Measurements from ENCODE around the gene EEPD1.

The EEPD1 gene

GRCh38 chr7:36165059-36165458 lies 12.0 kb downstream of the EEPD1 start:
- TF ChIP-seq SP1 (IDR thresholded peaks at IDR 0.05), result no peak
- TF ChIP-seq BHLHE40 (IDR thresholded peaks at IDR 0.05; ENCODE audit: borderline replicate concordance), result no peak
- TF ChIP-seq SUZ12 (IDR thresholded peaks at IDR 0.05), result no peak
- no peak for DNase-seq (ENCODE audit: extremely low spot score)
- CTCF ChIA-PET, result no interaction called here
- POLR2A ChIA-PET, result no interaction called here

DNA sequence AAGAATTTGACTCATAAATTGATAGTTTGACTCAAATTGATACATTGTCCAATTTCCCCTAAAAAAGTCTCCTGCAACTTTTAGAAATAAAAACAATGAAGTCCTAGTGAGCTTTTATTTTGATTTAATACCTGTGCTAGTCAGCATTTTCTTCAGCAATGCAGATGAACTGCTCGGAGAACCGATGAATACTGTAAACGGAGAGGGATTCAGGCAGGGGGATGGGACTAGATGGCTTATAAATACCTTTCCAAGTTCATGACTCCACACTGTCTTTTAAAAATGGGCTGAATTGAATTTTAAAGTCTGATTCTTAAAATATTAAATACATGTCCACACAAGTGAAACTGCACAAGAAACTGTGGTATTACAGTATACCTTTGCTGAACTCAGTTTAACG lies 12.7 kb downstream of the EEPD1 start:
- no peak for TF ChIP-seq ARNT (IDR thresholded peaks at IDR 0.05)
- no peak for TF ChIP-seq CTBP1 (IDR thresholded peaks at IDR 0.05; ENCODE audit: borderline replicate concordance)
- no peak for TF ChIP-seq ELF4 (IDR thresholded peaks at IDR 0.05)
- POLR2A ChIA-PET, result no interaction called here
- CTCF ChIA-PET, result no interaction called here
- no peak for DNase-seq (ENCODE audit: extremely low spot score)

DNA sequence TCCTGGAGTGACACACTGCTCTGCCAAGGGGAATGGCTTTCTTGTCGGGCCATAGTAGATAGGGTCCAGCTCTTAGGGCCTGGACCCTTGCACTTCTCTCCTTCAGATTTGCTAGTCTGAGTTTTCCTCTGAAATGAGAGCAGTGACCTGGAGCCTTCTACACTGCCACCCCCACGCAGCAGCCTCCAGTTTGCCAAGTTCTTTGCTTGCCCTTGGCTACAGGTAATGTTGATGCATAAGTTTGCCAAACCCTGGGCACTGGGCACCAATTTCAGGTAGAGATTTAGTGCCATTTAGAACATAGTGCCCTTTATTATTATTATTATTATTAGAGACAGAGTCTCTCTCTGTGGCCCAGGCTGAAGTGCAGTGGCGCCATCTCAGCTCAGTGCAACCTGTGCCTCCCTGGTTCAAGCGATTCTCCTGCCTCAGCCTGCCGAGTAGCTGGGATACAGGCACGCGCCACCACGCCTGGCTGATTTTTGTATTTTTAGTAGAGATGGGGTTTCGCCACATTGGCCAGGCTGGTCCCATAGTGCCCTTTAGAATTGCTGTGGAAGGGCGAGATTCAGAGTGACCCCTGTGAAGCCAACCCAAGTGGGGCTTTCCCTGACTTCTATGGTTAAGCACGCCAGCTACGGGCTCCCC lies 14.5 kb downstream of the EEPD1 start:
- ChIA-PET POLR2A (no interaction called here), CTCF (no interaction called here)
- TF ChIP-seq NFRKB (IDR thresholded peaks at IDR 0.05) (no peak), FOXK2 (IDR thresholded peaks at IDR 0.05) (no peak), L3MBTL2 (conservative IDR thresholded peaks at IDR 0.05) (no peak), FOXA1 (IDR thresholded peaks at IDR 0.05) (no peak), LEF1 (IDR thresholded peaks at IDR 0.05; ENCODE audit: borderline replicate concordance) (no peak), CTBP1 (IDR thresholded peaks at IDR 0.05; ENCODE audit: borderline replicate concordance) (no peak), FOXM1 (IDR thresholded peaks at IDR 0.05; ENCODE audit: borderline replicate concordance) (no peak), SP1 (IDR thresholded peaks at IDR 0.05) (no peak), ZNF384 (IDR thresholded peaks at IDR 0.05) (no peak), HDGF (IDR thresholded peaks at IDR 0.05; ENCODE audit: borderline replicate concordance) (no peak), BHLHE40 (IDR thresholded peaks at IDR 0.05; ENCODE audit: borderline replicate concordance) (no peak), SUZ12 (IDR thresholded peaks at IDR 0.05) (no peak), ARNT (IDR thresholded peaks at IDR 0.05) (no peak), TARDBP (IDR thresholded peaks at IDR 0.05) (no peak)
- TF ChIP-seq, protein P1, sequence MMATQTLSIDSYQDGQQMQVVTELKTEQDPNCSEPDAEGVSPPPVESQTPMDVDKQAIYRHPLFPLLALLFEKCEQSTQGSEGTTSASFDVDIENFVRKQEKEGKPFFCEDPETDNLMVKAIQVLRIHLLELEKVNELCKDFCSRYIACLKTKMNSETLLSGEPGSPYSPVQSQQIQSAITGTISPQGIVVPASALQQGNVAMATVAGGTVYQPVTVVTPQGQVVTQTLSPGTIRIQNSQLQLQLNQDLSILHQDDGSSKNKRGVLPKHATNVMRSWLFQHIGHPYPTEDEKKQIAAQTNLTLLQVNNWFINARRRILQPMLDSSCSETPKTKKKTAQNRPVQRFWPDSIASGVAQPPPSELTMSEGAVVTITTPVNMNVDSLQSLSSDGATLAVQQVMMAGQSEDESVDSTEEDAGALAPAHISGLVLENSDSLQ (IDR thresholded peaks at IDR 0.05), result no peak
- no peak for DNase-seq (ENCODE audit: extremely low spot score)

GRCh38 chr7:36171503-36171902 lies 18.4 kb downstream of the EEPD1 start:
- POLR2A ChIA-PET, result no interaction called here
- CTCF ChIA-PET, result interaction anchor here (0.5 to 0.6 kb wide), 2 partner anchors 10 to 32 kb away, joined by 4 to 9 read pairs; no protein-coding TSS in a partner anchor
- TF ChIP-seq FOXM1 (IDR thresholded peaks at IDR 0.05; ENCODE audit: borderline replicate concordance), result no peak
- no peak for TF ChIP-seq ELF4 (IDR thresholded peaks at IDR 0.05)
- TF ChIP-seq L3MBTL2 (conservative IDR thresholded peaks at IDR 0.05), result no peak
- no peak for TF ChIP-seq ARNT (IDR thresholded peaks at IDR 0.05)
- TF ChIP-seq SUZ12 (IDR thresholded peaks at IDR 0.05), result no peak
- TF ChIP-seq BHLHE40 (IDR thresholded peaks at IDR 0.05; ENCODE audit: borderline replicate concordance), result no peak
- TF ChIP-seq HDGF (IDR thresholded peaks at IDR 0.05; ENCODE audit: borderline replicate concordance), result no peak
- no peak for TF ChIP-seq ZNF384 (IDR thresholded peaks at IDR 0.05)
- no peak for TF ChIP-seq NFRKB (IDR thresholded peaks at IDR 0.05)
- DNase-seq (ENCODE audit: extremely low spot score), result no peak

DNA sequence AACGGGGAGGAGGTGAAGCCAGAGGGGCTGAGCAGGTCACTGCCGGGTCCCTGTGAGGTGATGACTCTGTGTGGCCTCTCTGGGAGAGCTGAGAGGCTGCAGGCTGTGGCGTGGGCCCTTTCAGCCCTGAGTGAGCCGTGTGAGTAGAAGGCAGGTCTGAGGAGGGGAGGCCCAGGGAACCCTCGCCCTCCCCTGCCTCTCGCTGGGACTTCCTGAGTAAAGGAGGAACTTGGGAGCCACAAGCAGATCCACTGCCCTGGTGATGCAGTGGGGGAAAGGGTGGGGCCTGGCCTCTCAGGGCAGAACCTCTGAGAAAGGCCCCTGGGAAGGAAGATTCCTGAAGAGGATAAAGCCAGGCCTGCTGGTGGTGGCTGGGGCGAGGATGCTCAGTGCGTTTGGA lies 22.8 kb downstream of the EEPD1 start:
- no peak for DNase-seq (ENCODE audit: extremely low spot score)
- CTCF ChIA-PET, result no interaction called here
- TF ChIP-seq ARNT (IDR thresholded peaks at IDR 0.05), result no peak
- no peak for TF ChIP-seq FOXA1 (IDR thresholded peaks at IDR 0.05)
- TF ChIP-seq BHLHE40 (IDR thresholded peaks at IDR 0.05; ENCODE audit: borderline replicate concordance), result no peak
- TF ChIP-seq, protein P1 (IDR thresholded peaks at IDR 0.05), result no peak
- TF ChIP-seq CTBP1 (IDR thresholded peaks at IDR 0.05; ENCODE audit: borderline replicate concordance), result no peak
- TF ChIP-seq NFRKB (IDR thresholded peaks at IDR 0.05), result no peak
- no peak for TF ChIP-seq SP1 (IDR thresholded peaks at IDR 0.05)
- TF ChIP-seq ELF4 (IDR thresholded peaks at IDR 0.05), result no peak
- no peak for TF ChIP-seq SUZ12 (IDR thresholded peaks at IDR 0.05)
- TF ChIP-seq HDGF (IDR thresholded peaks at IDR 0.05; ENCODE audit: borderline replicate concordance), result no peak
- no peak for TF ChIP-seq ZNF384 (IDR thresholded peaks at IDR 0.05)
- no peak for TF ChIP-seq LEF1 (IDR thresholded peaks at IDR 0.05; ENCODE audit: borderline replicate concordance)
- TF ChIP-seq TARDBP (IDR thresholded peaks at IDR 0.05), result no peak
- TF ChIP-seq FOXK2 (IDR thresholded peaks at IDR 0.05), result no peak
- TF ChIP-seq FOXM1 (IDR thresholded peaks at IDR 0.05; ENCODE audit: borderline replicate concordance), result no peak
- POLR2A ChIA-PET, result no interaction called here

DNA sequence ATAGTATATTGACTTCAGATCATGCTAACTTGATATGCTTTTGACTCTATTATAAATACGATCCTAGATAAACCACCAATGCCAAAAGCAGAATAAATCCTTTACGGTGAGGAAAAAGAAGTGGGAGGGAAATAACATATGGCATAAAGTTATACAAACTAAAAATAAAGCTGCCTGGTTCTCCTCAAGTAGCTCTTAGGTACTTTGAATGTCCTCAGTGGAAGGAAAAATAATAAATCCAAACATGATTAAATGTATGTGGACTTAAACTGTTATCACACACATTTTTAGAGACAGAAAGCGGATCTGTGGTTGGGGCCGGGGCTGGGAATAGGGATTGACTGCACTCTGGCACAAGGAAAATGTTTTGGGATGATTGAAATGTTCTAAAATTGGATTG lies 23.6 kb downstream of the EEPD1 start:
- TF ChIP-seq CTBP1 (IDR thresholded peaks at IDR 0.05; ENCODE audit: borderline replicate concordance) (no peak), SP1 (IDR thresholded peaks at IDR 0.05) (no peak), TARDBP (IDR thresholded peaks at IDR 0.05) (no peak), ELF4 (IDR thresholded peaks at IDR 0.05) (no peak), NFRKB (IDR thresholded peaks at IDR 0.05) (no peak), FOXM1 (IDR thresholded peaks at IDR 0.05; ENCODE audit: borderline replicate concordance) (no peak)
- TF ChIP-seq, protein P1 (IDR thresholded peaks at IDR 0.05), result no peak
- ChIA-PET CTCF (no interaction called here), POLR2A (no interaction called here)
- no peak for DNase-seq (ENCODE audit: extremely low spot score)

DNA sequence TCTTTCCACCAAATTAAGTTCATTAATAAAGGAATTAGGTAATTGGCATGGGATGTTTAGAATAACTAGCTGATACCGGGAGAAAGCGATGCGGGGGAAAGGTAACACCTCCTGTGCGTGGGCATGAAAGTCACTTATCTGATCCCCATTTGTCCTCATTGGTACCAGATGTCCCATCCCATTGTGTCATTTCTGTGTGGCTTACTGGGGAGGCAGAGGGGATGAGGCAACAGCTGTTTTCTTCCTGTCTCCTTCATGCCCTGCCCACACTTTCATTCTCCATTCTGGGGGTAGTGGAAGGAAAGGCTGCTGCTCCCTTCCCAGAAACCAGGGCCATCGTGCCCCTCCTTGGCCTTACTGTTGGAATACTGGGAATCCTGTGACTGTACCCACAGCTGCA lies 27.1 kb downstream of the EEPD1 start:
- ChIA-PET POLR2A (no interaction called here), CTCF (interaction anchor here (0.6 kb wide), 1 partner anchor 51 kb away, joined by 4 read pairs; no protein-coding TSS in a partner anchor)
- TF ChIP-seq NFRKB (IDR thresholded peaks at IDR 0.05), result no peak
- no peak for TF ChIP-seq HDGF (IDR thresholded peaks at IDR 0.05; ENCODE audit: borderline replicate concordance)
- no peak for TF ChIP-seq ZNF384 (IDR thresholded peaks at IDR 0.05)
- TF ChIP-seq FOXM1 (IDR thresholded peaks at IDR 0.05; ENCODE audit: borderline replicate concordance), result no peak
- TF ChIP-seq FOXA1 (IDR thresholded peaks at IDR 0.05), result no peak
- TF ChIP-seq FOXK2 (IDR thresholded peaks at IDR 0.05), result no peak
- no peak for TF ChIP-seq L3MBTL2 (conservative IDR thresholded peaks at IDR 0.05)
- TF ChIP-seq TARDBP (IDR thresholded peaks at IDR 0.05), result no peak
- TF ChIP-seq CTBP1 (IDR thresholded peaks at IDR 0.05; ENCODE audit: borderline replicate concordance), result no peak
- no peak for TF ChIP-seq SP1 (IDR thresholded peaks at IDR 0.05)
- no peak for TF ChIP-seq LEF1 (IDR thresholded peaks at IDR 0.05; ENCODE audit: borderline replicate concordance)
- TF ChIP-seq BHLHE40 (IDR thresholded peaks at IDR 0.05; ENCODE audit: borderline replicate concordance), result no peak
- no peak for TF ChIP-seq SUZ12 (IDR thresholded peaks at IDR 0.05)
- TF ChIP-seq ARNT (IDR thresholded peaks at IDR 0.05), result no peak
- TF ChIP-seq, protein P1 (IDR thresholded peaks at IDR 0.05), result no peak
- no peak for TF ChIP-seq ELF4 (IDR thresholded peaks at IDR 0.05)
- DNase-seq (ENCODE audit: extremely low spot score), result no peak

All from HEK293T (cell line).